HEK293 (cell line): Measurements from ENCODE around the gene PHEX.

ENCODE experiments used
- CTCF ChIA-PET: fragments of 350-600 bp; formaldehyde crosslinking; extraction: SDS; loops from one replicate; lab custom pipeline; 2021; ENCODE audit warnings: antibody characterized with exemption; lab: Yijun Ruan, JAX
- POLR2A ChIA-PET: fragments of 300-600 bp; formaldehyde crosslinking; extraction: SDS; loops from one replicate; lab custom pipeline; 2020; ENCODE audit warnings: antibody characterized with exemption, inconsistent platforms; lab: Yijun Ruan, JAX
- H3K27ac ChIP-seq: fragments of 200-500 bp; sonication (Bioruptor generic); 2 replicates; pipeline ENCODE4 v1.5.1; 2014; ENCODE audit warnings: low read depth, low read length, control low read depth, inconsistent platforms; ENCODE audit errors: extremely low read depth
- H3K36me3 ChIP-seq, 2 experiments: fragments of 200-500 bp in 1 of 2; sonication (Bioruptor generic) in 1 of 2; 1 replicate in 1 of 2; 2 replicates in 1 of 2; pipeline ENCODE4 v1.5.1; 2014 to 2017; ENCODE audit warnings: inconsistent platforms in 2 of 2, low read length in 2 of 2; ENCODE audit not compliant: control insufficient read depth in 2 of 2, insufficient read depth in 1 of 2
- H3K4me1 ChIP-seq: fragments of 200-500 bp; sonication (Bioruptor generic); 2 replicates; pipeline ENCODE4 v1.5.1; 2014; ENCODE audit warnings: mild to moderate bottlenecking, low read length, inconsistent platforms; ENCODE audit not compliant: control insufficient read depth, insufficient read depth
- H3K4me3 ChIP-seq: 2 replicates; pipeline ENCODE4 v1.5.1; 2011; ENCODE audit warnings: low read depth, mild to moderate bottlenecking, control low read depth, low read length, moderate library complexity
- H3K9me3 ChIP-seq: fragments of 200-500 bp; sonication (Bioruptor generic); 2 replicates; pipeline ENCODE4 v1.5.1; 2014; ENCODE audit warnings: low read depth, low read length, inconsistent platforms; ENCODE audit not compliant: control insufficient read depth, insufficient read depth
- EGR2 ChIP-seq: fragments of 450-650 bp; formaldehyde crosslinking; IDR thresholded peaks from 2 replicates; pipeline ENCODE4 v1.5.1; 2016; ENCODE audit warnings: low read depth, missing biosample characterization, missing genetic modification characterization
- GLI4 ChIP-seq: fragments of 450-650 bp; formaldehyde crosslinking; IDR thresholded peaks from 2 replicates; pipeline ENCODE4 v1.5.1; 2016; ENCODE audit warnings: missing biosample characterization, missing genetic modification characterization
- GLIS2 ChIP-seq: fragments of 450-650 bp; formaldehyde crosslinking; IDR thresholded peaks from 2 replicates; pipeline ENCODE4 v1.5.1; 2016; ENCODE audit warnings: missing biosample characterization, missing genetic modification characterization
- HOXA7 ChIP-seq: sonication (generic); formaldehyde crosslinking; IDR thresholded peaks from 2 replicates; pipeline ENCODE4 v1.8.1; 2022; ENCODE audit warnings: missing genetic modification reagents, borderline replicate concordance
- ZNF16 ChIP-seq: fragments of 450-650 bp; formaldehyde crosslinking; IDR thresholded peaks from 2 replicates; pipeline ENCODE4 v1.5.1; 2016; ENCODE audit warnings: low read depth, missing biosample characterization, missing genetic modification characterization
- ZNF529 ChIP-seq: fragments of 450-650 bp; formaldehyde crosslinking; IDR thresholded peaks from 2 replicates; pipeline ENCODE4 v1.5.1; 2017; ENCODE audit warnings: missing genetic modification characterization, missing biosample characterization; ENCODE audit not compliant: insufficient replicate concordance
- ZNF621 ChIP-seq: fragments of 450-650 bp; formaldehyde crosslinking; IDR thresholded peaks from 2 replicates; pipeline ENCODE4 v1.5.1; 2017; ENCODE audit warnings: missing biosample characterization, missing genetic modification characterization
- ZNF654 ChIP-seq: fragments of 450-650 bp; formaldehyde crosslinking; IDR thresholded peaks from 2 replicates; pipeline ENCODE4 v1.5.1; 2016; ENCODE audit warnings: low read depth, missing biosample characterization, missing genetic modification characterization
- ZSCAN23 ChIP-seq: fragments of 450-650 bp; formaldehyde crosslinking; IDR thresholded peaks from 2 replicates; pipeline ENCODE4 v1.5.1; 2016; ENCODE audit warnings: missing biosample characterization, missing genetic modification characterization
- TF ChIP-seq, protein P1 (sequence below): fragments of 450-650 bp; formaldehyde crosslinking; IDR thresholded peaks from 2 replicates; pipeline ENCODE4 v1.5.1; 2016; ENCODE audit warnings: missing biosample characterization, missing genetic modification characterization, borderline replicate concordance
- TF ChIP-seq, protein P2 (sequence below): fragments of 450-650 bp; formaldehyde crosslinking; IDR thresholded peaks from 2 replicates; pipeline ENCODE4 v1.5.1; 2016; ENCODE audit warnings: missing biosample characterization, missing genetic modification characterization
- TF ChIP-seq, protein P3 (sequence below): fragments of 450-650 bp; formaldehyde crosslinking; IDR thresholded peaks from 2 replicates; pipeline ENCODE4 v1.5.1; 2016; ENCODE audit warnings: missing biosample characterization, missing genetic modification characterization
- TF ChIP-seq, protein P4 (sequence below): fragments of 450-650 bp; formaldehyde crosslinking; IDR thresholded peaks from 2 replicates; pipeline ENCODE4 v1.5.1; 2016; ENCODE audit warnings: missing biosample characterization, missing genetic modification characterization, low read depth
- TF ChIP-seq, protein P5 (sequence below): fragments of 450-650 bp; IDR thresholded peaks from 2 replicates; pipeline ENCODE4 v1.5.1; 2018; ENCODE audit warnings: missing biosample characterization, mild to moderate bottlenecking, missing genetic modification characterization

The PHEX gene

DNA sequence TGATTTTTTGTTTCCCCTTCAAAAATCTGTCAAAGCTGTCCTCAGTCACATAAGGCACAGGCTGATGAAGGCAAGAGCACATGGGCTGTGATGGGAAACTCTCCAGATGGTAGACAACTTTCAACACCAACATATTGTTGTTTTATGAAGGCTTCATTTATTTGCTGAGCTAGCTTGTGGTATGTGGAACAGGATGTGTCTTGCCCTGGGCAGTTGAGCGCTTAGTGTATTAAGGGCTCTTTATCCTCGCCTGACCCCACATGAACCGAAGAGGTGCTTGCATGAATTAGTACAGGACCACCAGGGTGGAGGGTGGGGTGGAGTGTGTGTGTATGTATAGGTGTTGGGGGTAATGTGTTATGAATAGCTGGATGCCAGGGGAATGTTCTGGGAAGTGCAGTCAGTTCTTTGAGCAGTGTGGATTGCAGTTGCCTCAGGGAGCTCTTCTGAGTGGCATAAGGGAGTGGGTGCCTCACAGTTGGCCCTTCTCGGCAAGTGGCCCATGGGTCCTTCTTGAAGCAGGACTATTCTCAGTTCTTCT, 103.1 kb downstream of the PHEX start (continued):
- TF ChIP-seq, protein P1, sequence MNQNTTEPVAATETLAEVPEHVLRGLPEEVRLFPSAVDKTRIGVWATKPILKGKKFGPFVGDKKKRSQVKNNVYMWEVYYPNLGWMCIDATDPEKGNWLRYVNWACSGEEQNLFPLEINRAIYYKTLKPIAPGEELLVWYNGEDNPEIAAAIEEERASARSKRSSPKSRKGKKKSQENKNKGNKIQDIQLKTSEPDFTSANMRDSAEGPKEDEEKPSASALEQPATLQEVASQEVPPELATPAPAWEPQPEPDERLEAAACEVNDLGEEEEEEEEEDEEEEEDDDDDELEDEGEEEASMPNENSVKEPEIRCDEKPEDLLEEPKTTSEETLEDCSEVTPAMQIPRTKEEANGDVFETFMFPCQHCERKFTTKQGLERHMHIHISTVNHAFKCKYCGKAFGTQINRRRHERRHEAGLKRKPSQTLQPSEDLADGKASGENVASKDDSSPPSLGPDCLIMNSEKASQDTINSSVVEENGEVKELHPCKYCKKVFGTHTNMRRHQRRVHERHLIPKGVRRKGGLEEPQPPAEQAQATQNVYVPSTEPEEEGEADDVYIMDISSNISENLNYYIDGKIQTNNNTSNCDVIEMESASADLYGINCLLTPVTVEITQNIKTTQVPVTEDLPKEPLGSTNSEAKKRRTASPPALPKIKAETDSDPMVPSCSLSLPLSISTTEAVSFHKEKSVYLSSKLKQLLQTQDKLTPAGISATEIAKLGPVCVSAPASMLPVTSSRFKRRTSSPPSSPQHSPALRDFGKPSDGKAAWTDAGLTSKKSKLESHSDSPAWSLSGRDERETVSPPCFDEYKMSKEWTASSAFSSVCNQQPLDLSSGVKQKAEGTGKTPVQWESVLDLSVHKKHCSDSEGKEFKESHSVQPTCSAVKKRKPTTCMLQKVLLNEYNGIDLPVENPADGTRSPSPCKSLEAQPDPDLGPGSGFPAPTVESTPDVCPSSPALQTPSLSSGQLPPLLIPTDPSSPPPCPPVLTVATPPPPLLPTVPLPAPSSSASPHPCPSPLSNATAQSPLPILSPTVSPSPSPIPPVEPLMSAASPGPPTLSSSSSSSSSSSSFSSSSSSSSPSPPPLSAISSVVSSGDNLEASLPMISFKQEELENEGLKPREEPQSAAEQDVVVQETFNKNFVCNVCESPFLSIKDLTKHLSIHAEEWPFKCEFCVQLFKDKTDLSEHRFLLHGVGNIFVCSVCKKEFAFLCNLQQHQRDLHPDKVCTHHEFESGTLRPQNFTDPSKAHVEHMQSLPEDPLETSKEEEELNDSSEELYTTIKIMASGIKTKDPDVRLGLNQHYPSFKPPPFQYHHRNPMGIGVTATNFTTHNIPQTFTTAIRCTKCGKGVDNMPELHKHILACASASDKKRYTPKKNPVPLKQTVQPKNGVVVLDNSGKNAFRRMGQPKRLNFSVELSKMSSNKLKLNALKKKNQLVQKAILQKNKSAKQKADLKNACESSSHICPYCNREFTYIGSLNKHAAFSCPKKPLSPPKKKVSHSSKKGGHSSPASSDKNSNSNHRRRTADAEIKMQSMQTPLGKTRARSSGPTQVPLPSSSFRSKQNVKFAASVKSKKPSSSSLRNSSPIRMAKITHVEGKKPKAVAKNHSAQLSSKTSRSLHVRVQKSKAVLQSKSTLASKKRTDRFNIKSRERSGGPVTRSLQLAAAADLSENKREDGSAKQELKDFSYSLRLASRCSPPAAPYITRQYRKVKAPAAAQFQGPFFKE (tag by site-specific recombination): no peak
- TF ChIP-seq ZNF16 (tag by site-specific recombination) (no peak), HOXA7 (CRISPR knock-in tag) (no peak), ZSCAN23 (tag by site-specific recombination) (no peak), ZNF529 (tag by site-specific recombination) (no peak), EGR2 (tag by site-specific recombination) (no peak), GLI4 (tag by site-specific recombination) (no peak)
- TF ChIP-seq, protein P2, sequence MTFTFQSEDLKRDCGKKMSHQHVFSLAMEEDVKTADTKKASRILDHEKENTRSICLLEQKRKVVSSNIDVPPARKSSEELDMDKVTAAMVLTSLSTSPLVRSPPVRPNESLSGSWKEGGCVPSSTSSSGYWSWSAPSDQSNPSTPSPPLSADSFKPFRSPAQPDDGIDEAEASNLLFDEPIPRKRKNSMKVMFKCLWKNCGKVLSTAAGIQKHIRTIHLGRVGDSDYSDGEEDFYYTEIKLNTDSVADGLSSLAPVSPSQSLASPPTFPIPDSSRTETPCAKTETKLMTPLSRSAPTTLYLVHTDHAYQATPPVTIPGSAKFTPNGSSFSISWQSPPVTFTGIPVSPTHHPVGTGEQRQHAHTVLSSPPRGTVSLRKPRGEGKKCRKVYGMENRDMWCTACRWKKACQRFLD (tag by site-specific recombination): no peak

DNA sequence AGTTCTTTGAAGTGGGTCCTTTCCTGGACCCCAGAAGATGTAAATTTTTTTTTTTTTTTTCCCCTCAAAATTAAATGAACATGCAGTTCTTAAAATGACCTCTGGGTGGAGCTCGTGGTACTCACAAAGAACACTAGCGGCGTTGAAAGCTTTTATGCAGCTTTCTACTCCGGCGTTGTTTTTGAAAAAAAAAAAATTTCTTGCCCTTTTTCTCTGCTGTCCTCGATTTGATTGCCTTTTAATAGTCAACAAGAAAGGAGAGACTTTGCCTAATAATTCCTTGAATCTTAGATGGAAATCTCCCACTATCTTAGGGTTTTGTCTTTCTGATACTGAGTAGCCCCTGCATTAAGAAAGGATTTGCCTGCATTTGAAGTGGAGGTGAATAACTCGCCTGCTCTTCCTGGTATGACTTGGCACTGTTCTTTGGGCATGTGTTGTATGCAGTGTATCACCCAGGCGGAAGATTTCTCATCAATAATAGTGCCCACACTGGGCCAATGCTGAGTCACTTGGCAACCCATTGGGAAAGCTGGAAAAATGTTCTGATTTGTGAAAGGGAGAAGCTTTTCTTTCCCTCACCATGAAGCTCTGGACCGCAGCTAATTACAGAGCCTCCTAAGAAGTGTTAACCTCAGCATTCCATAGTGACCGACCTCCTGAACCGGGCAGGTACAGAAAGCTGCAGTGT, 104.0 kb downstream of the PHEX start:
- TF ChIP-seq ZNF654 (peak; percentile 44), ZNF621 (no peak), GLIS2 (no peak)
- TF ChIP-seq, protein P3, sequence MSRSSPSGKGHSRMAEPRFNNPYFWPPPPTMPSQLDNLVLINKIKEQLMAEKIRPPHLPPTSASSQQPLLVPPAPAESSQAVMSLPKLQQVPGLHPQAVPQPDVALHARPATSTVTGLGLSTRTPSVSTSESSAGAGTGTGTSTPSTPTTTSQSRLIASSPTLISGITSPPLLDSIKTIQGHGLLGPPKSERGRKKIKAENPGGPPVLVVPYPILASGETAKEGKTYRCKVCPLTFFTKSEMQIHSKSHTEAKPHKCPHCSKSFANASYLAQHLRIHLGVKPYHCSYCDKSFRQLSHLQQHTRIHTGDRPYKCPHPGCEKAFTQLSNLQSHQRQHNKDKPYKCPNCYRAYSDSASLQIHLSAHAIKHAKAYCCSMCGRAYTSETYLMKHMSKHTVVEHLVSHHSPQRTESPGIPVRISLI: peak; percentile 44; the same call in 1 of the 2 replicates
- TF ChIP-seq, protein P4, sequence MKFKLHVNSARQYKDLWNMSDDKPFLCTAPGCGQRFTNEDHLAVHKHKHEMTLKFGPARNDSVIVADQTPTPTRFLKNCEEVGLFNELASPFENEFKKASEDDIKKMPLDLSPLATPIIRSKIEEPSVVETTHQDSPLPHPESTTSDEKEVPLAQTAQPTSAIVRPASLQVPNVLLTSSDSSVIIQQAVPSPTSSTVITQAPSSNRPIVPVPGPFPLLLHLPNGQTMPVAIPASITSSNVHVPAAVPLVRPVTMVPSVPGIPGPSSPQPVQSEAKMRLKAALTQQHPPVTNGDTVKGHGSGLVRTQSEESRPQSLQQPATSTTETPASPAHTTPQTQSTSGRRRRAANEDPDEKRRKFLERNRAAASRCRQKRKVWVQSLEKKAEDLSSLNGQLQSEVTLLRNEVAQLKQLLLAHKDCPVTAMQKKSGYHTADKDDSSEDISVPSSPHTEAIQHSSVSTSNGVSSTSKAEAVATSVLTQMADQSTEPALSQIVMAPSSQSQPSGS (tag by site-specific recombination): no peak
- TF ChIP-seq, protein P5, sequence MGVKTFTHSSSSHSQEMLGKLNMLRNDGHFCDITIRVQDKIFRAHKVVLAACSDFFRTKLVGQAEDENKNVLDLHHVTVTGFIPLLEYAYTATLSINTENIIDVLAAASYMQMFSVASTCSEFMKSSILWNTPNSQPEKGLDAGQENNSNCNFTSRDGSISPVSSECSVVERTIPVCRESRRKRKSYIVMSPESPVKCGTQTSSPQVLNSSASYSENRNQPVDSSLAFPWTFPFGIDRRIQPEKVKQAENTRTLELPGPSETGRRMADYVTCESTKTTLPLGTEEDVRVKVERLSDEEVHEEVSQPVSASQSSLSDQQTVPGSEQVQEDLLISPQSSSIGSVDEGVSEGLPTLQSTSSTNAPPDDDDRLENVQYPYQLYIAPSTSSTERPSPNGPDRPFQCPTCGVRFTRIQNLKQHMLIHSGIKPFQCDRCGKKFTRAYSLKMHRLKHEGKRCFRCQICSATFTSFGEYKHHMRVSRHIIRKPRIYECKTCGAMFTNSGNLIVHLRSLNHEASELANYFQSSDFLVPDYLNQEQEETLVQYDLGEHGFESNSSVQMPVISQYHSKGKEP (tag by site-specific recombination): no peak
- no peaks in the 10 kb centered on the region for H3K9me3 ChIP-seq
- no peaks in the 10 kb centered on the region for H3K36me3 ChIP-seq
- POLR2A ChIA-PET: interaction anchor here (0.7 to 1.2 kb wide), 4 partner anchors 10 to 1577 kb away, joined by 3 to 5 read pairs (median 4); no protein-coding TSS in a partner anchor
- CTCF ChIA-PET: interaction anchor here (0.5 to 3.8 kb wide), 40 partner anchors 8 to 1845 kb away, joined by 3 to 34 read pairs (median 4); no protein-coding TSS in a partner anchor
- H3K4me3 ChIP-seq: no peak overlapping the region
- H3K27ac ChIP-seq: no peak overlapping the region; the same call in 1 of the 2 replicates
- H3K4me1 ChIP-seq: no peaks in the 10 kb centered on the region
